HepG2 (cell line): ENCODE results near the gene SPACA4. TPM values are rescaled to one million over a fixed set of nuclear protein-coding genes. Genes with fewer than 3 reads are reported as not detected.

Experiments used
- DRAP1 ChIP-seq: IDR thresholded peaks from 2 replicates; pipeline ENCODE4 v1.6.1; 2016; ENCODE audit warnings: missing genetic modification reagents, missing compliant biosample characterization
- FOXM1 ChIP-seq: sonication (generic); formaldehyde crosslinking; IDR thresholded peaks from 2 replicates; pipeline ENCODE4 v1.5.0; 2020; ENCODE audit warnings: missing genetic modification reagents
- FOXP4 ChIP-seq: sonication (generic); formaldehyde crosslinking; IDR thresholded peaks from 2 replicates; pipeline ENCODE4 v1.4.0; 2020; ENCODE audit warnings: missing genetic modification reagents
- FUBP1 ChIP-seq: sonication (generic); formaldehyde crosslinking; IDR thresholded peaks from 2 replicates; pipeline ENCODE4 v1.5.1; 2020; ENCODE audit warnings: missing genetic modification reagents, mild to moderate bottlenecking, borderline replicate concordance
- HMGXB4 ChIP-seq, 2 experiments: sonication (generic) in 1 of 2; formaldehyde crosslinking in 1 of 2; IDR thresholded peaks; 2 replicates each; pipeline versions ENCODE4 v1.4.0 to v1.6.1; 2018 to 2020; ENCODE audit warnings: missing genetic modification reagents in 2 of 2, borderline replicate concordance in 1 of 2, low read depth in 1 of 2, mild to moderate bottlenecking in 1 of 2, missing biosample characterization in 1 of 2
- HOXD1 ChIP-seq: sonication (generic); formaldehyde crosslinking; IDR thresholded peaks from 2 replicates; pipeline ENCODE4 v1.5.0; 2020; ENCODE audit warnings: missing genetic modification reagents
- NCOA5 ChIP-seq: sonication (generic); formaldehyde crosslinking; IDR thresholded peaks from 2 replicates; pipeline ENCODE4 v1.4.0; 2020; ENCODE audit warnings: missing genetic modification reagents
- PTBP1 ChIP-seq: fragments of 200-400 bp; formaldehyde crosslinking; IDR thresholded peaks from 2 replicates; pipeline ENCODE4 v1.6.1; 2018; ENCODE audit warnings: low read length, low read depth; ENCODE audit not compliant: poor library complexity, severe bottlenecking
- SMARCC2 ChIP-seq: fragments of 450-650 bp; IDR thresholded peaks from 2 replicates; pipeline ENCODE4 v1.6.1; 2017; ENCODE audit warnings: antibody characterized with exemption, mild to moderate bottlenecking
- ZNF710 ChIP-seq: sonication (generic); formaldehyde crosslinking; IDR thresholded peaks from 2 replicates; pipeline ENCODE4 v1.5.0; 2020; ENCODE audit warnings: mild to moderate bottlenecking, missing genetic modification reagents, borderline replicate concordance
- ZNF782 ChIP-seq: sonication (generic); formaldehyde crosslinking; IDR thresholded peaks from 2 replicates; pipeline ENCODE4 v1.4.0; 2020; ENCODE audit warnings: missing genetic modification reagents, mild to moderate bottlenecking, borderline replicate concordance
- ZSCAN25 ChIP-seq: sonication (generic); formaldehyde crosslinking; IDR thresholded peaks from 2 replicates; pipeline ENCODE4 v1.8.0; 2022; ENCODE audit warnings: mild to moderate bottlenecking, missing genetic modification reagents
- polyA plus RNA-seq, 8 experiments: library from polyadenylated mRNA; depleted of rRNA in 3 of 8; stranded (reverse) in 7 of 8; unstranded in 1 of 8; fragments of >200 nt; fragmentation: Illumina TruSeq in 4 of 8; extraction: Trizol in 4 of 8; gene quantifications; 2 replicates each; pipeline versions ENCODE4 v1.2.1 to v1.2.3, GENCODE V29; 2011 to 2016; ENCODE audit warnings: low read depth in 4 of 8, missing spikeins in 1 of 8, mixed read lengths in 1 of 8; ENCODE audit not compliant: insufficient read depth in 1 of 8
- total RNA-seq, 5 experiments: library from RNA; depleted of rRNA; stranded (reverse); fragments of >200 nt; fragmentation: Illumina TruSeq; extraction: Trizol; gene quantifications; 2 replicates each; pipeline ENCODE4 v1.2.3, GENCODE V29; 2016; ENCODE audit warnings: low read depth in 1 of 5

The SPACA4 gene
- total and polyA plus RNA-seq, 2 of the 13 experiments (the other 11 are each of a cell fraction or from before 2014, with no cell fraction given): not detected

GRCh38 chr19:48558018-48558684, 48.4 kb upstream of the SPACA4 start (continued):
- TF ChIP-seq PTBP1: no peak
- TF ChIP-seq HOXD1 (CRISPR knock-in tag): peak; percentile 90
- peak; percentile 85; the same call in 1 of the 2 replicates for TF ChIP-seq ZNF710 (CRISPR knock-in tag)
- peak; percentile 64 for TF ChIP-seq DRAP1
- no peak for TF ChIP-seq NCOA5 (CRISPR knock-in tag)
- peak; percentile 49 to 63; a peak in 2 of 4 replicates for TF ChIP-seq HMGXB4 (CRISPR knock-in tag; IDR thresholded peaks at IDR 0.05; ENCODE audit: borderline replicate concordance in 1 of 2, low read depth in 1 of 2)
- TF ChIP-seq ZSCAN25 (CRISPR knock-in tag): peak; percentile 73; the same call in 1 of the 2 replicates
- peak; percentile 58; the same call in 1 of the 2 replicates for TF ChIP-seq FUBP1 (CRISPR knock-in tag)
- no peak for TF ChIP-seq SMARCC2
- peak; percentile 81 for TF ChIP-seq FOXP4 (CRISPR knock-in tag)
- TF ChIP-seq ZNF782 (CRISPR knock-in tag): no peak
- TF ChIP-seq FOXM1 (CRISPR knock-in tag): no peak
- TF ChIP-seq, all 625 proteins: peak for 310
